ENCODE data around the gene LIPF. TPM values are rescaled to one million over a fixed set of nuclear protein-coding genes. Genes with fewer than 3 reads are reported as not detected.

LIPF gene
- total RNA-seq = not detected

GRCh38 chr10:88664142-88664541 lies at the start of gene LIPF:
Gene LIPF, plus strand, starts transcription at chr10:88664442. Its CDS starts 2,856 bp downstream, at chr10:88667298.
- Histone ChIP-seq H3K36me3 (ENCODE audit: control insufficient read depth in 3 of 3, insufficient read depth in 3 of 3, low read length in 3 of 3) (no peaks in the 10 kb centered on the region), H3K27me3 (ENCODE audit: control insufficient read depth in 3 of 3, insufficient read depth in 3 of 3, low read length in 3 of 3) (no peaks in the 10 kb centered on the region), H3K4me1 (ENCODE audit: control insufficient read depth in 3 of 3, insufficient read depth in 3 of 3, low read length in 3 of 3) (no peaks in the 10 kb centered on the region), H3K4me3 (ENCODE audit: low read length in 3 of 3) (no peak within 1 kb of the TSS), H3K9ac (ENCODE audit: low read depth in 1 of 3, low read length in 3 of 3) (no peak within 1 kb of the TSS), H3K27ac (ENCODE audit: low read depth, low read length) (no peak within 1 kb of the TSS), H3K9me3 (ENCODE audit: control insufficient read depth in 3 of 3, low read length in 3 of 3) (no peaks in the 10 kb centered on the region)

- H3K4me1 ChIP-seq (ENCODE audit: control insufficient read depth in 3 of 3, insufficient read depth in 3 of 3, low read length in 3 of 3) = no peaks in the 10 kb centered on the region
- no peak overlapping the region for H3K4me3 ChIP-seq (ENCODE audit: low read length in 3 of 3)
- H3K9ac ChIP-seq (ENCODE audit: low read depth in 1 of 3, low read length in 3 of 3) = no peak overlapping the region
- no peaks in the 10 kb centered on the region for H3K9me3 ChIP-seq (ENCODE audit: control insufficient read depth in 3 of 3, low read length in 3 of 3)
- H3K27ac ChIP-seq (ENCODE audit: low read depth, low read length) = peak overlapping the region; percentile 60
- H3K27me3 ChIP-seq (ENCODE audit: control insufficient read depth in 3 of 3, insufficient read depth in 3 of 3, low read length in 3 of 3) = no peaks in the 10 kb centered on the region
- H3K36me3 ChIP-seq (ENCODE audit: control insufficient read depth in 3 of 3, insufficient read depth in 3 of 3, low read length in 3 of 3) = no peaks in the 10 kb centered on the region
Measured at GRCh38 chr10:88616250-88616977, 47.8 kb upstream of the LIPF start.

GRCh38 chr10:88617772-88618300 lies 46.4 kb upstream of the LIPF start:
- no peaks in the 10 kb centered on the region for H3K9me3 ChIP-seq (ENCODE audit: control insufficient read depth in 3 of 3, low read length in 3 of 3)
- H3K4me3 ChIP-seq (ENCODE audit: low read length in 3 of 3) = no peak overlapping the region
- no peaks in the 10 kb centered on the region for H3K27me3 ChIP-seq (ENCODE audit: control insufficient read depth in 3 of 3, insufficient read depth in 3 of 3, low read length in 3 of 3)
- no peaks in the 10 kb centered on the region for H3K4me1 ChIP-seq (ENCODE audit: control insufficient read depth in 3 of 3, insufficient read depth in 3 of 3, low read length in 3 of 3)
- H3K9ac ChIP-seq (ENCODE audit: low read depth in 1 of 3, low read length in 3 of 3) = no peak overlapping the region
- no peak overlapping the region for H3K27ac ChIP-seq (ENCODE audit: low read depth, low read length)
- H3K36me3 ChIP-seq (ENCODE audit: control insufficient read depth in 3 of 3, insufficient read depth in 3 of 3, low read length in 3 of 3) = no peaks in the 10 kb centered on the region

- H3K27ac ChIP-seq (ENCODE audit: low read depth, low read length) = no peak overlapping the region
Measured at GRCh38 chr10:88618496-88618895, 45.7 kb upstream of the LIPF start.

GRCh38 chr10:88620441-88620840 lies 43.8 kb upstream of the LIPF start:
- Histone ChIP-seq H3K9me3 (ENCODE audit: control insufficient read depth in 3 of 3, low read length in 3 of 3) (no peaks in the 10 kb centered on the region), H3K27me3 (ENCODE audit: control insufficient read depth in 3 of 3, insufficient read depth in 3 of 3, low read length in 3 of 3) (no peaks in the 10 kb centered on the region), H3K4me3 (ENCODE audit: low read length in 3 of 3) (no peak overlapping the region), H3K27ac (ENCODE audit: low read depth, low read length) (no peak overlapping the region), H3K4me1 (ENCODE audit: control insufficient read depth in 3 of 3, insufficient read depth in 3 of 3, low read length in 3 of 3) (no peaks in the 10 kb centered on the region), H3K9ac (ENCODE audit: low read depth in 1 of 3, low read length in 3 of 3) (no peak overlapping the region), H3K36me3 (ENCODE audit: control insufficient read depth in 3 of 3, insufficient read depth in 3 of 3, low read length in 3 of 3) (no peaks in the 10 kb centered on the region)

More at GRCh38 chr10:88618496-88618895, 45.7 kb upstream of the LIPF start:
- Histone ChIP-seq H3K27me3 (ENCODE audit: control insufficient read depth in 3 of 3, insufficient read depth in 3 of 3, low read length in 3 of 3) (no peaks in the 10 kb centered on the region), H3K9ac (ENCODE audit: low read depth in 1 of 3, low read length in 3 of 3) (no peak overlapping the region), H3K4me3 (ENCODE audit: low read length in 3 of 3) (no peak overlapping the region), H3K9me3 (ENCODE audit: control insufficient read depth in 3 of 3, low read length in 3 of 3) (no peaks in the 10 kb centered on the region), H3K36me3 (ENCODE audit: control insufficient read depth in 3 of 3, insufficient read depth in 3 of 3, low read length in 3 of 3) (no peaks in the 10 kb centered on the region), H3K4me1 (ENCODE audit: control insufficient read depth in 3 of 3, insufficient read depth in 3 of 3, low read length in 3 of 3) (no peaks in the 10 kb centered on the region)

GRCh38 chr10:88623835-88624234 lies 40.4 kb upstream of the LIPF start:
- H3K27me3 ChIP-seq (ENCODE audit: control insufficient read depth in 3 of 3, insufficient read depth in 3 of 3, low read length in 3 of 3) = no peaks in the 10 kb centered on the region
- H3K4me1 ChIP-seq (ENCODE audit: control insufficient read depth in 3 of 3, insufficient read depth in 3 of 3, low read length in 3 of 3) = no peaks in the 10 kb centered on the region
- H3K9ac ChIP-seq (ENCODE audit: low read depth in 1 of 3, low read length in 3 of 3) = no peak overlapping the region
- peaks cover 0 to 2% (median 0%) of the 10 kb centered on the region in 3 donors for H3K9me3 ChIP-seq (ENCODE audit: control insufficient read depth in 3 of 3, low read length in 3 of 3)
- no peaks in the 10 kb centered on the region for H3K36me3 ChIP-seq (ENCODE audit: control insufficient read depth in 3 of 3, insufficient read depth in 3 of 3, low read length in 3 of 3)
- H3K27ac ChIP-seq (ENCODE audit: low read depth, low read length) = no peak overlapping the region
- no peak overlapping the region for H3K4me3 ChIP-seq (ENCODE audit: low read length in 3 of 3)

- peaks cover 0 to 2% (median 0%) of the 10 kb centered on the region in 3 donors for H3K9me3 ChIP-seq (ENCODE audit: control insufficient read depth in 3 of 3, low read length in 3 of 3)
Measured at GRCh38 chr10:88624840-88625239, 39.4 kb upstream of the LIPF start.

GRCh38 chr10:88640186-88640585 lies 24.1 kb upstream of the LIPF start:
- no peaks in the 10 kb centered on the region for H3K4me1 ChIP-seq (ENCODE audit: control insufficient read depth in 3 of 3, insufficient read depth in 3 of 3, low read length in 3 of 3)
- no peaks in the 10 kb centered on the region for H3K36me3 ChIP-seq (ENCODE audit: control insufficient read depth in 3 of 3, insufficient read depth in 3 of 3, low read length in 3 of 3)
- no peak overlapping the region for H3K9ac ChIP-seq (ENCODE audit: low read depth in 1 of 3, low read length in 3 of 3)
- H3K9me3 ChIP-seq (ENCODE audit: control insufficient read depth in 3 of 3, low read length in 3 of 3) = no peaks in the 10 kb centered on the region
- H3K27me3 ChIP-seq (ENCODE audit: control insufficient read depth in 3 of 3, insufficient read depth in 3 of 3, low read length in 3 of 3) = peaks cover 0 to 3% (median 0%) of the 10 kb centered on the region in 3 donors
- no peak overlapping the region for H3K27ac ChIP-seq (ENCODE audit: low read depth, low read length)
- H3K4me3 ChIP-seq (ENCODE audit: low read length in 3 of 3) = no peak overlapping the region

More at GRCh38 chr10:88624840-88625239, 39.4 kb upstream of the LIPF start:
- Histone ChIP-seq H3K4me3 (ENCODE audit: low read length in 3 of 3) (no peak overlapping the region), H3K4me1 (ENCODE audit: control insufficient read depth in 3 of 3, insufficient read depth in 3 of 3, low read length in 3 of 3) (no peaks in the 10 kb centered on the region), H3K36me3 (ENCODE audit: control insufficient read depth in 3 of 3, insufficient read depth in 3 of 3, low read length in 3 of 3) (no peaks in the 10 kb centered on the region), H3K27me3 (ENCODE audit: control insufficient read depth in 3 of 3, insufficient read depth in 3 of 3, low read length in 3 of 3) (no peaks in the 10 kb centered on the region), H3K27ac (ENCODE audit: low read depth, low read length) (no peak overlapping the region), H3K9ac (ENCODE audit: low read depth in 1 of 3, low read length in 3 of 3) (no peak overlapping the region)

- H3K9me3 ChIP-seq (ENCODE audit: control insufficient read depth in 3 of 3, low read length in 3 of 3) = no peaks in the 10 kb centered on the region
- H3K4me3 ChIP-seq (ENCODE audit: low read length in 3 of 3) = no peak overlapping the region
- no peaks in the 10 kb centered on the region for H3K36me3 ChIP-seq (ENCODE audit: control insufficient read depth in 3 of 3, insufficient read depth in 3 of 3, low read length in 3 of 3)
- H3K4me1 ChIP-seq (ENCODE audit: control insufficient read depth in 3 of 3, insufficient read depth in 3 of 3, low read length in 3 of 3) = no peaks in the 10 kb centered on the region
- no peak overlapping the region for H3K9ac ChIP-seq (ENCODE audit: low read depth in 1 of 3, low read length in 3 of 3)
- H3K27ac ChIP-seq (ENCODE audit: low read depth, low read length) = no peak overlapping the region
- peaks cover 0 to 3% (median 0%) of the 10 kb centered on the region in 3 donors for H3K27me3 ChIP-seq (ENCODE audit: control insufficient read depth in 3 of 3, insufficient read depth in 3 of 3, low read length in 3 of 3)
Measured at GRCh38 chr10:88642209-88642608, 22.0 kb upstream of the LIPF start.

GRCh38 chr10:88642963-88643362 lies 21.3 kb upstream of the LIPF start:
- Histone ChIP-seq H3K4me3 (ENCODE audit: low read length in 3 of 3) (no peak overlapping the region), H3K27ac (ENCODE audit: low read depth, low read length) (no peak overlapping the region), H3K4me1 (ENCODE audit: control insufficient read depth in 3 of 3, insufficient read depth in 3 of 3, low read length in 3 of 3) (no peaks in the 10 kb centered on the region), H3K36me3 (ENCODE audit: control insufficient read depth in 3 of 3, insufficient read depth in 3 of 3, low read length in 3 of 3) (no peaks in the 10 kb centered on the region), H3K27me3 (ENCODE audit: control insufficient read depth in 3 of 3, insufficient read depth in 3 of 3, low read length in 3 of 3) (peaks cover 0 to 3% (median 0%) of the 10 kb centered on the region in 3 donors), H3K9me3 (ENCODE audit: control insufficient read depth in 3 of 3, low read length in 3 of 3) (no peaks in the 10 kb centered on the region), H3K9ac (ENCODE audit: low read depth in 1 of 3, low read length in 3 of 3) (no peak overlapping the region)

Data from skeletal muscle tissue (tissue), 4 donors.